GM23338 (cell line): Measurements from ENCODE around the gene MND1. TPM values are rescaled to one million over a fixed set of nuclear protein-coding genes. Genes with fewer than 3 reads are reported as not detected.

ENCODE experiments used
- CREB1 ChIP-seq: fragments of 250-450 bp; sonication (Bioruptor Pico); IDR thresholded peaks from 2 replicates; pipeline ENCODE4 v1.5.0; 2020; ENCODE audit warnings: low read depth, mild to moderate bottlenecking, moderate library complexity
- ETS1 ChIP-seq: IDR thresholded peaks from 2 replicates; pipeline ENCODE4 v1.6.1; 2016; ENCODE audit warnings: antibody characterized with exemption
- EZH2 ChIP-seq: fragments of 200-600 bp; sonication (generic); IDR thresholded peaks from one replicate; pipeline ENCODE4 v1.8.0; 2017; ENCODE audit warnings: antibody characterized with exemption, mild to moderate bottlenecking, low read depth; ENCODE audit not compliant: unreplicated experiment
- JUNB ChIP-seq: IDR thresholded peaks from one replicate; pipeline ENCODE4 v1.6.1; 2016; ENCODE audit warnings: antibody characterized with exemption; ENCODE audit not compliant: unreplicated experiment
- POLR2AphosphoS5 ChIP-seq: IDR thresholded peaks from 2 replicates; pipeline ENCODE4 v1.6.1; 2016; ENCODE audit warnings: antibody characterized with exemption, low read depth
- STAT1 ChIP-seq: IDR thresholded peaks from one replicate; pipeline ENCODE4 v1.6.1; 2016; ENCODE audit warnings: antibody characterized with exemption; ENCODE audit not compliant: unreplicated experiment
- ZNF462 ChIP-seq: fragments of 250-450 bp; sonication (Bioruptor Pico); IDR thresholded peaks from 2 replicates; pipeline ENCODE4 v1.5.0; 2020; ENCODE audit warnings: mild to moderate bottlenecking, moderate library complexity
- polyA plus RNA-seq: library from polyadenylated mRNA; unstranded; fragments of >200 nt; fragmentation: Nextera tagmentation; extraction: Ambion mirVana; gene quantifications from 2 replicates; pipeline ENCODE4 v1.2.1, GENCODE V29; 2016
- total RNA-seq: library from RNA; depleted of rRNA; stranded (reverse); fragments of >200 nt; shearing (Covaris generic); gene quantifications from 2 replicates; pipeline ENCODE4 v1.2.3, GENCODE V29; 2014
- TF ChIP-seq, protein P1 (sequence below), 2 experiments: fragments of 200-600 bp in 1 of 2; sonication (generic) in 1 of 2; conservative IDR thresholded peaks; 2 replicates each; pipeline versions ENCODE4 v1.5.1 to v1.6.1; 2016 to 2017; ENCODE audit warnings: antibody characterized with exemption in 2 of 2, low read depth in 2 of 2, mild to moderate bottlenecking in 2 of 2, moderate library complexity in 1 of 2

The MND1 gene
- total and polyA plus RNA-seq, 2 experiments from 2014 or later, result 22.5 to 63.5 TPM

DNA sequence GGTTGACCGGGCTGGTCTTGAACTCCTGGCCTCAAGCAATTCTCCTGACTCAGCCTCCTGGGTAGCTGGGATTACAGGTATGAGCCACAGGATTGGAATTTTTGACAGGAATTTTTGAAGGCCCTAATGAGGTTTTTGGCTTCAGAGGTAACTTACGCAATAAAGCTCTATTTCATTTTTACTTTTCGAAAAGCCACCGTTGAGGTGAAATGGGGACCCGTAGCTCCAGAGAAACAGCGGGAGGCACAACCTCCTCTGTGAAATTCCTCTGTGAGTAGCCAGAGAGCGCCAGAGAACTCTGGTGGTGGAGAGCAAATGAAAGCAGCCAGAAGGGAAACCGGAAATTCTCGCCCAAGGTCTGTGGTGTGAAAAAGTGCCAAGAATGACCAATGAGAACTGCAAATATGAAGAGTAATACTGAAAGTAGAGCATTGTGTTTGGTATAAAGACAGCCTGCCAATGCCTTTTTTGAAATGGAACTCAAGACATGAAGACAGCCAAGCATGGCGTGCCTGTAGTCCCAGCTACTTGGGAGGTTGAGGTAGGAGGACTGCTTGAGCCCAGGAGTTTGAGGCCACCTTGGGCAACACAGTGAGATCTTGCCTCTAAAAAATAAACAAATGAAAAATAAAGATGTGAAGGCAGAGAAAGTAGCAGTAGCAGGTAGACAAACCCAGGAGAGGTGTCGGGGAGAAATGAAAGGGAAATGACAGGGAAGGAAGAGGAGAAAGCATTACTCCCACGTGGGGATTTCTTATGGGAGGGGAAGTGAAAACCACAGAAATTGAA is 88.7 kb downstream of the MND1 start (continued):
- TF ChIP-seq ZNF462 (CRISPR knock-in tag), result 0 out of 2 replicates have a peak, but pooled peaks have one; percentile 65
- no peak for TF ChIP-seq STAT1
- TF ChIP-seq CREB1 (CRISPR knock-in tag), result no peak
- no peak for TF ChIP-seq JUNB
- TF ChIP-seq POLR2AphosphoS5, result no peak
- no peak for TF ChIP-seq ETS1
- TF ChIP-seq, protein P1, sequence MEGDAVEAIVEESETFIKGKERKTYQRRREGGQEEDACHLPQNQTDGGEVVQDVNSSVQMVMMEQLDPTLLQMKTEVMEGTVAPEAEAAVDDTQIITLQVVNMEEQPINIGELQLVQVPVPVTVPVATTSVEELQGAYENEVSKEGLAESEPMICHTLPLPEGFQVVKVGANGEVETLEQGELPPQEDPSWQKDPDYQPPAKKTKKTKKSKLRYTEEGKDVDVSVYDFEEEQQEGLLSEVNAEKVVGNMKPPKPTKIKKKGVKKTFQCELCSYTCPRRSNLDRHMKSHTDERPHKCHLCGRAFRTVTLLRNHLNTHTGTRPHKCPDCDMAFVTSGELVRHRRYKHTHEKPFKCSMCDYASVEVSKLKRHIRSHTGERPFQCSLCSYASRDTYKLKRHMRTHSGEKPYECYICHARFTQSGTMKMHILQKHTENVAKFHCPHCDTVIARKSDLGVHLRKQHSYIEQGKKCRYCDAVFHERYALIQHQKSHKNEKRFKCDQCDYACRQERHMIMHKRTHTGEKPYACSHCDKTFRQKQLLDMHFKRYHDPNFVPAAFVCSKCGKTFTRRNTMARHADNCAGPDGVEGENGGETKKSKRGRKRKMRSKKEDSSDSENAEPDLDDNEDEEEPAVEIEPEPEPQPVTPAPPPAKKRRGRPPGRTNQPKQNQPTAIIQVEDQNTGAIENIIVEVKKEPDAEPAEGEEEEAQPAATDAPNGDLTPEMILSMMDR (conservative IDR thresholded peaks at IDR 0.05; ENCODE audit: low read depth in 2 of 2), result peak; percentile 71 to 85
- no peak for TF ChIP-seq EZH2
